ENCODE data around the gene GPR33. TPM values are rescaled to one million over a fixed set of nuclear protein-coding genes. Genes with fewer than 3 reads are reported as not detected.

GPR33 gene
- polyA plus RNA-seq, 1 of the 3 experiments (the other 2 are of a cell fraction) = not detected

DNA sequence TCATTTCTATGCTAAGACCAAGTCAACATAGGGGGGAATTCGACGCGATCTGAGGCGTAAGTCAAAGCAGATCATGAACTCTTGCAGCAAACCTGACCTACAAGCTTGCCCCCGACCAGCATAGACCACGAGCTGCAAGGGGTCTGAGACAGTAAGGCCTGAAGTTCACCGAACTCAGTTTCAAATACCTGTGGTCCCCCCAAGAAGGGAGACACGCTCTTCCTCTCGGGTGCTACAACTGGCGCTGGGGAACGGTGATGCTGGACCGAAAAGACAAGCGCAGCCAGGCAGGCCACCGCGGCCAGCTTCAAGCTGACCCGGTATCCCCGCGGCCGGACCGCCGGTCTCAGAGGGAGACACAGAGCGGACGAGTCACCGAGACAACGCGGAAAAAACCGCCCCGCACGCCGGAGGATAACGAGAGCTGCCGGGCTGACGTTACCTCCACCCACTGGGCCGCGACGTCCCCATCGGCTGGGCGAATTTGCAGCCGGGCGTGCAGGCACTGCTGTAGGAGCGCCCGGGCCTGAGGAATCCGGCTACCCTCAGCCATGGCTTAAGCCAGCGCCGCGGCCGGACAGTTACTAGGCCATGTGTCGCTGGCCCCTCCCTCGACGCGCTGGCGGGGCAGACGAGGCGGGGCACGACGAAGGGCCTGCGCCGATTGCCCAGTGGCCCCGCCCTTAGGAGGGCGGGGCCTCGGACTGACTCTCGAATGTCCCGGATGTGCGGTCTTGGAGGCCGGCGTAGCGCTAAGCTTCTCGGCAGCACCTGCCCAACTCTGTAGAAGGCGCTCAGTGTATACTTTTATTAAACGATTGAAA lies 30.8 kb downstream of the GPR33 start, which contains the start of gene DTD2:
TSS of gene DTD2 (minus strand) at position 666 of the 824 bp plus-strand sequence. CDS start at position 553, 113 bp downstream.
- no peaks in the 10 kb centered on the region for H3K27me3 ChIP-seq (ENCODE audit: insufficient read depth)
- H3K9me3 ChIP-seq = no peaks in the 10 kb centered on the region
- ChIA-PET POLR2A (interaction anchor here (0.6 to 1.8 kb wide), 5 partner anchors 22 to 621 kb away, joined by 3 to 15 read pairs (median 3); partner anchors contain the start of gene HEATR5A), CTCF (interaction anchor here (0.7 to 1.9 kb wide), 8 partner anchors 23 to 1080 kb away, joined by 3 to 5 read pairs (median 3); partner anchors contain the start of genes HEATR5A and HECTD1)
- peak within 1 kb of the TSS; percentile 79 for H3K4me2 ChIP-seq
- H3K27ac ChIP-seq (ENCODE audit: low read depth in 2 of 2, low read length in 1 of 2) = peak within 1 kb of the TSS; percentile 77 to 92
- H3K9me2 ChIP-seq = no peaks in the 10 kb centered on the region
- H2AFZ ChIP-seq (ENCODE audit: low read depth) = peak within 1 kb of the TSS; percentile 97
- H3K9ac ChIP-seq = peak within 1 kb of the TSS; percentile 78
- peak within 1 kb of the TSS; percentile 64 to 77 for H3K4me3 ChIP-seq (ENCODE audit: low read depth in 2 of 2, low read length in 1 of 2)
- DNase-seq = peak; percentile 94
- peaks cover 4 to 5% of the 10 kb centered on the region in 2 experiments for H3K36me3 ChIP-seq (replicated peaks in 1 of 2; ENCODE audit: control insufficient read depth in 1 of 2, insufficient read depth in 2 of 2, low read length in 1 of 2)
- peaks cover 12 to 13% of the 10 kb centered on the region in 2 experiments; a peak in 2 of 4 replicates for H3K4me1 ChIP-seq (ENCODE audit: control insufficient read depth in 1 of 2, insufficient read depth in 2 of 2, low read depth in 1 of 2, low read length in 1 of 2)
- no peaks in the 10 kb centered on the region for H3F3A ChIP-seq (replicated peaks; ENCODE audit: insufficient read depth)
- WGBS (ENCODE audit: low lambda C conversion rate) = 5% methylated on average over 40 of the region's 70 CpGs
- peaks cover 25% of the 10 kb centered on the region for H3K79me2 ChIP-seq (ENCODE audit: insufficient read depth)
- H4K20me1 ChIP-seq (ENCODE audit: insufficient read depth) = no peaks in the 10 kb centered on the region
- TF ChIP-seq FOXJ3 (CRISPR knock-in tag; IDR thresholded peaks at IDR 0.05) (0 out of 2 replicates have a peak, but pooled peaks have one; percentile 51), CHD2 (IDR thresholded peaks at IDR 0.05; ENCODE audit: low read length, partially characterized antibody) (peak; percentile 28), RCOR1 (IDR thresholded peaks at IDR 0.05; ENCODE audit: low read length) (peak; percentile 7; the same call in 1 of the 2 replicates), POLR2AphosphoS5 (IDR thresholded peaks at IDR 0.05; ENCODE audit: low read depth, low read length) (peak; percentile 90), EP300 (IDR thresholded peaks at IDR 0.05; ENCODE audit: borderline replicate concordance in 1 of 2, low read depth in 1 of 2, low read length in 1 of 2) (no peak), NRF1 (IDR thresholded peaks at IDR 0.05; ENCODE audit: low read depth, low read length) (peak; percentile 65), SIN3A (IDR thresholded peaks at IDR 0.05; ENCODE audit: borderline replicate concordance, low read depth, low read length) (peak; percentile 85), RAD21 (IDR thresholded peaks at IDR 0.05; ENCODE audit: low read length) (peak; percentile 42; the same call in 1 of the 2 replicates), RFX5 (IDR thresholded peaks at IDR 0.05; ENCODE audit: low read length) (no peak), GABPA (IDR thresholded peaks at IDR 0.05; ENCODE audit: low read depth) (no peak), MXI1 (IDR thresholded peaks at IDR 0.05; ENCODE audit: low read depth, low read length) (peak; percentile 92), TAF1 (IDR thresholded peaks at IDR 0.05; ENCODE audit: borderline replicate concordance, low read depth, low read length) (peak; percentile 86)
- TF ChIP-seq, protein P1, sequence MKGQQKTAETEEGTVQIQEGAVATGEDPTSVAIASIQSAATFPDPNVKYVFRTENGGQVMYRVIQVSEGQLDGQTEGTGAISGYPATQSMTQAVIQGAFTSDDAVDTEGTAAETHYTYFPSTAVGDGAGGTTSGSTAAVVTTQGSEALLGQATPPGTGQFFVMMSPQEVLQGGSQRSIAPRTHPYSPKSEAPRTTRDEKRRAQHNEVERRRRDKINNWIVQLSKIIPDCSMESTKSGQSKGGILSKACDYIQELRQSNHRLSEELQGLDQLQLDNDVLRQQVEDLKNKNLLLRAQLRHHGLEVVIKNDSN (IDR thresholded peaks at IDR 0.05; ENCODE audit: borderline replicate concordance, low read depth) = peak; percentile 37; the same call in 1 of the 2 replicates
- TF ChIP-seq, protein P2, sequence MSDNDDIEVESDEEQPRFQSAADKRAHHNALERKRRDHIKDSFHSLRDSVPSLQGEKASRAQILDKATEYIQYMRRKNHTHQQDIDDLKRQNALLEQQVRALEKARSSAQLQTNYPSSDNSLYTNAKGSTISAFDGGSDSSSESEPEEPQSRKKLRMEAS (IDR thresholded peaks at IDR 0.05; ENCODE audit: low read depth) = peak; percentile 93; the same call in 1 of the 2 replicates
